IMR-90 (cell line): ENCODE measurements around the gene SYNPO2L. TPM values are rescaled to one million over a fixed set of nuclear protein-coding genes. Genes with fewer than 3 reads are reported as not detected.

ENCODE experiments used
- ATAC-seq: fragments of 200-7000 bp; cut with Tn5 transposase; 2 replicates; pipeline ENCODE4 v1.9.1; 2020; ENCODE audit warnings: low read depth, mild to moderate bottlenecking, moderate library complexity
- BruUV-seq: library from RNA; stranded (reverse); fragments of 400-500 nt; replicated peaks from 2 replicates; lab custom pipeline; 2021; lab: Mats Ljungman, UMichigan
- CTCF ChIA-PET: fragments of 300-600 bp; formaldehyde crosslinking; extraction: SDS; loops from one replicate; lab custom pipeline; 2021; ENCODE audit warnings: antibody characterized with exemption; lab: Yijun Ruan, JAX
- POLR2A ChIA-PET: fragments of 300-600 bp; sonication (Branson Sonifier 250); formaldehyde crosslinking; loops from one replicate; lab custom pipeline; 2022; ENCODE audit warnings: antibody characterized with exemption; ENCODE audit not compliant: unreplicated experiment; lab: Charles Lee
- DNase-seq: peaks from one replicate; pipeline ENCODE4 v3.0.0; 2013
- H2AFZ ChIP-seq: replicated peaks from 2 replicates; pipeline ENCODE3; 2013; ENCODE audit warnings: low read length, mild to moderate bottlenecking; ENCODE audit not compliant: poor library complexity
- H2AK5ac ChIP-seq: 2 replicates; pipeline ENCODE4 v1.6.1; 2013; ENCODE audit warnings: low read depth, low read length, inconsistent platforms
- H2AK9ac ChIP-seq: replicated peaks from 2 replicates; pipeline ENCODE3; 2013; ENCODE audit warnings: mild to moderate bottlenecking, low read depth, low read length, moderate library complexity; ENCODE audit not compliant: poor library complexity
- H2BK120ac ChIP-seq: 2 replicates; pipeline ENCODE4 v1.6.1; 2013; ENCODE audit warnings: low read depth, low read length, inconsistent platforms
- H2BK15ac ChIP-seq: 3 replicates; pipeline ENCODE4 v1.6.1; 2013; ENCODE audit warnings: low read depth, low read length, inconsistent platforms
- H2BK20ac ChIP-seq: 2 replicates; pipeline ENCODE4 v1.6.1; 2013; ENCODE audit warnings: low read depth, mild to moderate bottlenecking, inconsistent platforms, low read length, moderate library complexity
- H2BK5ac ChIP-seq: 2 replicates; pipeline ENCODE4 v1.6.1; 2013; ENCODE audit warnings: mild to moderate bottlenecking, low read depth, low read length, inconsistent platforms; ENCODE audit not compliant: poor library complexity, severe bottlenecking
- H3K14ac ChIP-seq: replicated peaks from 2 replicates; pipeline ENCODE4 v1.6.1; 2013; ENCODE audit warnings: low read depth, low read length, inconsistent platforms
- H3K18ac ChIP-seq: 2 replicates; pipeline ENCODE4 v1.6.1; 2013; ENCODE audit warnings: low read depth, low read length, control low read depth
- H3K23ac ChIP-seq: 2 replicates; pipeline ENCODE4 v1.6.1; 2013; ENCODE audit warnings: low read depth, low read length, inconsistent platforms
- H3K27ac ChIP-seq: 2 replicates; pipeline ENCODE4 v1.5.1; 2013; ENCODE audit warnings: mild to moderate bottlenecking, control low read depth, low read length; ENCODE audit not compliant: insufficient read depth
- H3K27me3 ChIP-seq: 2 replicates; pipeline ENCODE4 v1.6.1; 2013; ENCODE audit warnings: low read length; ENCODE audit not compliant: control insufficient read depth, insufficient read depth
- H3K36me3 ChIP-seq: 2 replicates; pipeline ENCODE4 v1.6.1; 2013; ENCODE audit warnings: low read length, mixed read lengths; ENCODE audit not compliant: control insufficient read depth, insufficient read depth
- H3K4ac ChIP-seq: 2 replicates; pipeline ENCODE4 v1.6.1; 2013; ENCODE audit warnings: low read depth, low read length, inconsistent platforms
- H3K4me1 ChIP-seq: 2 replicates; pipeline ENCODE4 v1.6.1; 2013; ENCODE audit warnings: low read length, mixed read lengths; ENCODE audit not compliant: control insufficient read depth, insufficient read depth
- H3K4me2 ChIP-seq: 2 replicates; pipeline ENCODE4 v1.6.1; 2013; ENCODE audit warnings: low read depth, mild to moderate bottlenecking, control low read depth, low read length, moderate library complexity
- H3K4me3 ChIP-seq: 2 replicates; pipeline ENCODE4 v1.5.1; 2013; ENCODE audit warnings: low read depth, mild to moderate bottlenecking, control low read depth, low read length, moderate library complexity; ENCODE audit not compliant: insufficient read depth
- H3K56ac ChIP-seq: 2 replicates; pipeline ENCODE4 v1.6.1; 2013; ENCODE audit warnings: low read length, inconsistent platforms; ENCODE audit not compliant: insufficient read depth; ENCODE audit errors: extremely low read depth
- H3K79me1 ChIP-seq, 2 experiments: 2 replicates each; pipeline ENCODE4 v1.6.1; 2013; ENCODE audit warnings: low read length in 2 of 2, inconsistent platforms in 1 of 2, low read depth in 1 of 2
- H3K9ac ChIP-seq: 2 replicates; pipeline ENCODE4 v1.6.1; 2013; ENCODE audit warnings: low read depth, low read length, control low read depth
- H3K9me1 ChIP-seq: 2 replicates; pipeline ENCODE4 v1.6.1; 2013; ENCODE audit warnings: low read length, inconsistent platforms; ENCODE audit not compliant: insufficient read depth
- H3K9me3 ChIP-seq: 2 replicates; pipeline ENCODE4 v1.6.1; 2013; ENCODE audit warnings: low read length; ENCODE audit not compliant: control insufficient read depth, insufficient read depth
- H4K20me1 ChIP-seq: 2 replicates; pipeline ENCODE4 v1.6.1; 2013; ENCODE audit warnings: low read length, inconsistent platforms; ENCODE audit not compliant: insufficient read depth
- H4K5ac ChIP-seq: 2 replicates; pipeline ENCODE4 v1.6.1; 2013; ENCODE audit warnings: mild to moderate bottlenecking, low read depth, low read length, control low read depth
- H4K8ac ChIP-seq, 2 experiments: 2 replicates each; pipeline ENCODE4 v1.6.1; 2013; ENCODE audit warnings: low read depth in 2 of 2, low read length in 2 of 2, control low read depth in 1 of 2, inconsistent platforms in 1 of 2
- H4K91ac ChIP-seq: 2 replicates; pipeline ENCODE4 v1.6.1; 2013; ENCODE audit warnings: low read depth, low read length, inconsistent platforms; ENCODE audit not compliant: insufficient read depth
- BHLHE40 ChIP-seq: fragments of 150-350 bp; IDR thresholded peaks from 2 replicates; pipeline ENCODE4 v1.6.1; 2016; ENCODE audit warnings: mild to moderate bottlenecking, low read depth, low read length
- CEBPB ChIP-seq: IDR thresholded peaks from 2 replicates; pipeline ENCODE4 v1.6.1; 2012; ENCODE audit warnings: low read depth, low read length, improper control_type of control experiment
- CHD1 ChIP-seq: IDR thresholded peaks from 2 replicates; pipeline ENCODE4 v1.6.1; 2012; ENCODE audit warnings: low read depth, low read length, improper control_type of control experiment
- CTCF ChIP-seq: conservative IDR thresholded peaks from 2 replicates; pipeline ENCODE4 v1.5.1; 2012; ENCODE audit warnings: mild to moderate bottlenecking, low read depth, low read length, improper control_type of control experiment
- ELK1 ChIP-seq: fragments of 150-350 bp; IDR thresholded peaks from 2 replicates; pipeline ENCODE4 v1.6.1; 2016; ENCODE audit warnings: low read depth, mild to moderate bottlenecking, low read length, moderate library complexity, borderline replicate concordance
- FOS ChIP-seq: fragments of 150-350 bp; IDR thresholded peaks from 2 replicates; pipeline ENCODE4 v1.6.1; 2016; ENCODE audit warnings: low read depth, low read length
- MAFK ChIP-seq: IDR thresholded peaks from 2 replicates; pipeline ENCODE4 v1.6.1; 2012; ENCODE audit warnings: low read depth, low read length, improper control_type of control experiment
- MAZ ChIP-seq: IDR thresholded peaks from 2 replicates; pipeline ENCODE4 v1.6.1; 2012; ENCODE audit warnings: low read depth, mild to moderate bottlenecking, low read length, improper control_type of control experiment, moderate library complexity, borderline replicate concordance
- MXI1 ChIP-seq: IDR thresholded peaks from 2 replicates; pipeline ENCODE4 v1.6.1; 2012; ENCODE audit warnings: low read depth, mild to moderate bottlenecking, low read length, moderate library complexity, borderline replicate concordance
- NFE2L2 ChIP-seq: fragments of 150-350 bp; IDR thresholded peaks from 2 replicates; pipeline ENCODE4 v1.6.1; 2016; ENCODE audit warnings: low read depth, mild to moderate bottlenecking, low read length
- POLR2A ChIP-seq: IDR thresholded peaks from 2 replicates; pipeline ENCODE4 v1.6.1; 2012; ENCODE audit warnings: mild to moderate bottlenecking, low read depth, low read length
- RAD21 ChIP-seq: IDR thresholded peaks from 2 replicates; pipeline ENCODE4 v1.6.1; 2012; ENCODE audit warnings: low read length, improper control_type of control experiment
- RCOR1 ChIP-seq: IDR thresholded peaks from 2 replicates; pipeline ENCODE4 v1.6.1; 2012; ENCODE audit warnings: mild to moderate bottlenecking, low read length, improper control_type of control experiment; ENCODE audit not compliant: insufficient replicate concordance
- RFX5 ChIP-seq: IDR thresholded peaks from 2 replicates; pipeline ENCODE4 v1.8.0; 2012; ENCODE audit warnings: low read depth, mild to moderate bottlenecking, low read length, moderate library complexity
- SMC3 ChIP-seq: fragments of 150-350 bp; IDR thresholded peaks from 2 replicates; pipeline ENCODE4 v1.6.1; 2016; ENCODE audit warnings: low read depth, mild to moderate bottlenecking, antibody characterized with exemption, low read length, moderate library complexity
- USF2 ChIP-seq: fragments of 150-350 bp; IDR thresholded peaks from 2 replicates; pipeline ENCODE4 v1.6.1; 2017; ENCODE audit warnings: mild to moderate bottlenecking, antibody characterized with exemption, low read length, low read depth
- WGBS, 2 experiments: methylation state at CpG; one replicate each; pipeline versions ENCODE4 v1.1.5 to v1.1.7; 2013; ENCODE audit warnings: missing lambda C conversion rate in 2 of 2; ENCODE audit not compliant: insufficient read length in 1 of 2; ENCODE audit errors: extremely low coverage in 2 of 2; 5-methylcytosine and 5-hydroxymethylcytosine counted together
- dilution Hi-C: fragments of 300-500 bp; cut with HindIII; formaldehyde crosslinking; loops from one replicate; pipeline ENCODE4 v1.14.3; 2018; ENCODE audit warnings: low sequenced_read_pairs; ENCODE audit not compliant: unreplicated experiment
- in situ Hi-C: fragments of 300-500 bp; cut with MboI; formaldehyde crosslinking; loops from 3 replicates; pipeline ENCODE4 v1.14.3; 2019; ENCODE audit warnings: low sequenced_read_pairs, inconsistent platforms, mixed read lengths
- intact Hi-C: fragments of 100-400 bp; cut with micrococcal nuclease; formaldehyde crosslinking; loops from 2 replicates; pipeline ENCODE4 v1.10.0; 2022
- polyA plus RNA-seq, 3 experiments: library from polyadenylated mRNA; depleted of rRNA; stranded (reverse); fragments of >200 nt; gene quantifications; 2 replicates each; pipeline ENCODE4 v1.2.3, GENCODE V29; 2012; ENCODE audit warnings: low replicate concordance in 1 of 3
- total RNA-seq: library from RNA; depleted of rRNA; stranded (reverse); fragments of >200 nt; gene quantifications from 2 replicates; pipeline ENCODE4 v1.2.3, GENCODE V29; 2012

Gene SYNPO2L
- total and polyA plus RNA-seq, 2 of the 4 experiments (the other 2 are of a cell fraction) = 0.18 to 0.62 TPM

GRCh38 chr10:73597346-73597745, 58.5 kb downstream of the SYNPO2L start:
- H4K91ac ChIP-seq = no peak overlapping the region
- no peaks in the 10 kb centered on the region for H3K27me3 ChIP-seq
- intact Hi-C loops = no loop called here
- H3K27ac ChIP-seq = no peak overlapping the region
- no peak overlapping the region for H4K5ac ChIP-seq
- in situ Hi-C loops = no loop called here
- H3K14ac ChIP-seq = no peak overlapping the region
- POLR2A ChIA-PET = no interaction called here
- H3K9ac ChIP-seq = no peak overlapping the region
- BruUV-seq = no TSS peak
- H2AK9ac ChIP-seq = no peak overlapping the region
- no peaks in the 10 kb centered on the region for H3K36me3 ChIP-seq
- no peak overlapping the region for H2AFZ ChIP-seq
- CTCF ChIA-PET = interaction anchor here (1.2 kb wide), 1 partner anchor 11 kb away, joined by 4 read pairs; no protein-coding TSS in a partner anchor
- H3K4me3 ChIP-seq = no peak overlapping the region
- H3K4ac ChIP-seq = no peak overlapping the region
- no peak for TF ChIP-seq RAD21
- TF ChIP-seq CHD1 = no peak
- TF ChIP-seq CTCF = no peak
- TF ChIP-seq RCOR1 = no peak
- no peak for TF ChIP-seq MAZ
- TF ChIP-seq SMC3 = no peak
- TF ChIP-seq POLR2A = no peak
- TF ChIP-seq FOS = no peak
- no peak for TF ChIP-seq ELK1
- TF ChIP-seq RFX5 = no peak
- TF ChIP-seq USF2 = no peak
- TF ChIP-seq MAFK = no peak; the same call in 1 of the 2 replicates
- no peak for TF ChIP-seq NFE2L2
- no peak for TF ChIP-seq BHLHE40
- TF ChIP-seq CEBPB = no peak
- no peak for TF ChIP-seq MXI1
- no peaks in the 10 kb centered on the region for H3K9me3 ChIP-seq
- no peak overlapping the region for H2BK15ac ChIP-seq
- dilution Hi-C loops = no loop called here
- no peak overlapping the region for H3K18ac ChIP-seq
- no peaks in the 10 kb centered on the region for H4K20me1 ChIP-seq
- no peak overlapping the region for H2BK20ac ChIP-seq
- DNase-seq = peak; percentile 47
- no peak overlapping the region for H3K4me2 ChIP-seq
- H3K23ac ChIP-seq = no peak overlapping the region
- ATAC-seq = no peak
- H3K56ac ChIP-seq = no peak overlapping the region
- H2BK120ac ChIP-seq = no peak overlapping the region
- H2BK5ac ChIP-seq = no peak overlapping the region
- no peaks in the 10 kb centered on the region for H3K4me1 ChIP-seq
- H4K8ac ChIP-seq = no peak overlapping the region
- peaks cover 3% of the 10 kb centered on the region; the same call in 1 of the 2 replicates for H3K9me1 ChIP-seq
- WGBS, 2 experiments = no CpG with 5 or more reads among the region's 1 CpG
- H3K79me1 ChIP-seq = no peaks in the 10 kb centered on the region
- H2AK5ac ChIP-seq = no peak overlapping the region
